HepG2 (cell line): ENCODE results near the gene TM4SF5. TPM values are rescaled to one million over a fixed set of nuclear protein-coding genes. Genes with fewer than 3 reads are reported as not detected.

Source experiments
- BORCS8-MEF2B ChIP-seq: sonication (generic); formaldehyde crosslinking; IDR thresholded peaks from 2 replicates; pipeline ENCODE4 v1.8.0; 2022; ENCODE audit warnings: mild to moderate bottlenecking, missing genetic modification reagents
- CENPX ChIP-seq: sonication (generic); formaldehyde crosslinking; IDR thresholded peaks from 2 replicates; pipeline ENCODE4 v1.9.0; 2021; ENCODE audit warnings: mild to moderate bottlenecking, missing genetic modification reagents, moderate library complexity
- CREB1 ChIP-seq, 2 experiments: fragments of 450-650 bp in 1 of 2; IDR thresholded peaks; 2 replicates each; pipeline ENCODE4 v1.6.1; 2016 to 2017; ENCODE audit warnings: control low read depth in 1 of 2, mild to moderate bottlenecking in 1 of 2, missing compliant biosample characterization in 1 of 2, missing genetic modification characterization in 1 of 2
- EED ChIP-seq: sonication (generic); formaldehyde crosslinking; IDR thresholded peaks from 2 replicates; pipeline ENCODE4 v1.5.0; 2020; ENCODE audit warnings: mild to moderate bottlenecking, missing genetic modification reagents
- HHEX ChIP-seq: IDR thresholded peaks from 2 replicates; pipeline ENCODE4 v1.6.1; 2016; ENCODE audit warnings: control low read depth
- HMG20B ChIP-seq: conservative IDR thresholded peaks from 2 replicates; pipeline ENCODE4 v1.6.1; 2016; ENCODE audit warnings: missing genetic modification reagents, missing compliant biosample characterization
- IRF2 ChIP-seq: IDR thresholded peaks from 2 replicates; pipeline ENCODE4 v1.6.1; 2018; ENCODE audit warnings: missing genetic modification reagents, missing compliant biosample characterization
- KMT2A ChIP-seq: sonication (generic); formaldehyde crosslinking; IDR thresholded peaks from 2 replicates; pipeline ENCODE4 v1.4.0; 2020; ENCODE audit warnings: missing genetic modification reagents
- LCORL ChIP-seq, 2 experiments: fragments of 450-650 bp in 1 of 2; sonication (generic) in 1 of 2; formaldehyde crosslinking in 1 of 2; IDR thresholded peaks; 2 replicates each; pipeline versions ENCODE4 v1.5.0 to v1.6.1; 2017 to 2020; ENCODE audit warnings: antibody characterized with exemption in 1 of 2, missing genetic modification reagents in 1 of 2
- MED8 ChIP-seq: sonication (generic); formaldehyde crosslinking; IDR thresholded peaks from 2 replicates; pipeline ENCODE4 v1.8.1; 2023; ENCODE audit warnings: mild to moderate bottlenecking, missing genetic modification reagents; ENCODE audit not compliant: insufficient replicate concordance
- RAD51 ChIP-seq: fragments of 450-650 bp; IDR thresholded peaks from 2 replicates; pipeline ENCODE4 v1.6.1; 2016; ENCODE audit warnings: borderline replicate concordance
- RBAK ChIP-seq: sonication (generic); formaldehyde crosslinking; IDR thresholded peaks from 2 replicates; pipeline ENCODE4 v1.5.1; 2020; ENCODE audit warnings: mild to moderate bottlenecking, missing genetic modification reagents
- SKI ChIP-seq: fragments of 450-650 bp; IDR thresholded peaks from one replicate; pipeline ENCODE4 v1.6.1; 2018; ENCODE audit warnings: mild to moderate bottlenecking; ENCODE audit not compliant: partially characterized antibody
- ZBTB20 ChIP-seq: sonication (generic); formaldehyde crosslinking; IDR thresholded peaks from 2 replicates; pipeline ENCODE4 v1.8.1; 2023; ENCODE audit warnings: missing genetic modification reagents, low read depth, mild to moderate bottlenecking, borderline replicate concordance
- ZBTB38 ChIP-seq: sonication (generic); formaldehyde crosslinking; IDR thresholded peaks from 2 replicates; pipeline ENCODE4 v1.5.1; 2020; ENCODE audit warnings: mild to moderate bottlenecking, missing genetic modification reagents
- ZNF121 ChIP-seq: sonication (generic); formaldehyde crosslinking; IDR thresholded peaks from 2 replicates; pipeline ENCODE4 v1.5.0; 2020; ENCODE audit warnings: mild to moderate bottlenecking, missing genetic modification reagents
- ZNF282 ChIP-seq: fragments of 450-650 bp; IDR thresholded peaks from 2 replicates; pipeline ENCODE4 v1.6.1; 2018; ENCODE audit not compliant: partially characterized antibody
- ZNF589 ChIP-seq: sonication (generic); formaldehyde crosslinking; conservative IDR thresholded peaks from 2 replicates; pipeline ENCODE4 v1.8.0; 2022; ENCODE audit warnings: mild to moderate bottlenecking, moderate library complexity, missing genetic modification reagents
- ZNF782 ChIP-seq: sonication (generic); formaldehyde crosslinking; IDR thresholded peaks from 2 replicates; pipeline ENCODE4 v1.4.0; 2020; ENCODE audit warnings: missing genetic modification reagents, mild to moderate bottlenecking, borderline replicate concordance
- polyA plus RNA-seq, 8 experiments: library from polyadenylated mRNA; depleted of rRNA in 3 of 8; stranded (reverse) in 7 of 8; unstranded in 1 of 8; fragments of >200 nt; fragmentation: Illumina TruSeq in 4 of 8; extraction: Trizol in 4 of 8; gene quantifications; 2 replicates each; pipeline versions ENCODE4 v1.2.1 to v1.2.3, GENCODE V29; 2011 to 2016; ENCODE audit warnings: low read depth in 4 of 8, missing spikeins in 1 of 8, mixed read lengths in 1 of 8; ENCODE audit not compliant: insufficient read depth in 1 of 8
- total RNA-seq, 5 experiments: library from RNA; depleted of rRNA; stranded (reverse); fragments of >200 nt; fragmentation: Illumina TruSeq; extraction: Trizol; gene quantifications; 2 replicates each; pipeline ENCODE4 v1.2.3, GENCODE V29; 2016; ENCODE audit warnings: low read depth in 1 of 5
- TF ChIP-seq, protein P1 (sequence below): sonication (generic); formaldehyde crosslinking; IDR thresholded peaks from 2 replicates; pipeline ENCODE4 v1.8.0; 2022; ENCODE audit warnings: mild to moderate bottlenecking, missing genetic modification reagents; ENCODE audit not compliant: insufficient replicate concordance
- TF ChIP-seq, protein P2 (sequence below): sonication (generic); formaldehyde crosslinking; IDR thresholded peaks from 2 replicates; pipeline ENCODE4 v1.8.1; 2023; ENCODE audit warnings: mild to moderate bottlenecking, missing genetic modification reagents

TM4SF5 gene
- total and polyA plus RNA-seq, 2 of the 13 experiments (the other 11 are each of a cell fraction or from before 2014, with no cell fraction given): 30.1 to 126 TPM

DNA sequence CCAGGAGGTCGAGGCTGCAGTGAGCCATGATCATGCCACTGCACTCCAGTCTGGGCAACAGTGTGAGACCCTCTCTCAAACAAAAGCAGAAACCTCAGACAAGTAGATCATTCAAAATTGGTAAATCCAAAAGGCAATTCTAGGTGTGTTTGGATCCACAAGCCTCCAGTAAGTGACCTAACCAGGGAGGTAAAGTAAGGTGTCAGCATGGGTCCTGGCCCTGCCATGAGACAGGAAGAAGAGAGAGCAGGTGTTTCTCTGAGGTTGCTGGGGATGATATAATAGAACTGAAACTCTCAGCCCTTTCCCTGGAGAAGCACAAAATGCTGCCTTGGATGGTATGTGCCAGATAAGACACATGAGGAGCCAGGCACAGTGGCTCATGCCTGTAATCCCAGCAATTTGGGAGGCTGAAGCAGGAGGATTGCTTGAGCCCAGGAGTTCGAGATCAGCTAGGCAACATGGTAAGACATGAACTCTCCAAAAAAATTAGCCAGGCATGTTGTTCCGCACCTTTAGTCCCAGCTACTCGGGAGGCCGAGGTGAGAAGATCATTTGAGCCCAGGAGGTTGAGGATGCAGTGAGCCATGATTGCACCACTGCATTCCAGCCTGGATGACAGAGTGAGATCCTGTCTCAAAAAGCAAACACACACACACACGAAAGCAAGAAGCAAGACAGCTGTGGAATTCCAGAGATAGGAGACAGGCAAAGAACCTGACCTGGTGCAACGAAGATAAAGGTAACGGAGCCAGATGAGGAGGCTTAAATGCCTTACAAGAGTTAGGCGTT lies 6.5 kb downstream of the TM4SF5 start (continued):
- TF ChIP-seq HHEX (CRISPR knock-in tag) (no peak; the same call in 1 of the 2 replicates), LCORL (IDR thresholded peaks at IDR 0.05) (0 out of 2 replicates have a peak, but pooled peaks have one; percentile 35), LCORL (CRISPR knock-in tag; IDR thresholded peaks at IDR 0.05) (peak; percentile 95), SKI (peak; percentile 62), ZNF121 (0 out of 2 replicates have a peak, but pooled peaks have one; percentile 18), ZBTB20 (peak; percentile 82; the same call in 1 of the 2 replicates), ZBTB38 (CRISPR knock-in tag) (peak; percentile 85), MED8 (no peak), EED (CRISPR knock-in tag) (no peak), RAD51 (no peak), ZNF589 (CRISPR knock-in tag) (0 out of 2 replicates have a peak, but pooled peaks have one; percentile 27), HMG20B (0 out of 2 replicates have a peak, but pooled peaks have one; percentile 67), CENPX (CRISPR knock-in tag) (no peak), ZNF282 (no peak), IRF2 (CRISPR knock-in tag) (peak; percentile 79; the same call in 1 of the 2 replicates), CREB1 (IDR thresholded peaks at IDR 0.05) (0 out of 2 replicates have a peak, but pooled peaks have one; percentile 16), CREB1 (CRISPR knock-in tag; IDR thresholded peaks at IDR 0.05) (no peak), BORCS8-MEF2B (CRISPR knock-in tag) (no peak), KMT2A (CRISPR knock-in tag) (peak; percentile 73; the same call in 1 of the 2 replicates), RBAK (no peak), ZNF782 (no peak)
- TF ChIP-seq, protein P1, sequence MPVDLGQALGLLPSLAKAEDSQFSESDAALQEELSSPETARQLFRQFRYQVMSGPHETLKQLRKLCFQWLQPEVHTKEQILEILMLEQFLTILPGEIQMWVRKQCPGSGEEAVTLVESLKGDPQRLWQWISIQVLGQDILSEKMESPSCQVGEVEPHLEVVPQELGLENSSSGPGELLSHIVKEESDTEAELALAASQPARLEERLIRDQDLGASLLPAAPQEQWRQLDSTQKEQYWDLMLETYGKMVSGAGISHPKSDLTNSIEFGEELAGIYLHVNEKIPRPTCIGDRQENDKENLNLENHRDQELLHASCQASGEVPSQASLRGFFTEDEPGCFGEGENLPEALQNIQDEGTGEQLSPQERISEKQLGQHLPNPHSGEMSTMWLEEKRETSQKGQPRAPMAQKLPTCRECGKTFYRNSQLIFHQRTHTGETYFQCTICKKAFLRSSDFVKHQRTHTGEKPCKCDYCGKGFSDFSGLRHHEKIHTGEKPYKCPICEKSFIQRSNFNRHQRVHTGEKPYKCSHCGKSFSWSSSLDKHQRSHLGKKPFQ (CRISPR knock-in tag): no peak
- TF ChIP-seq, protein P2, sequence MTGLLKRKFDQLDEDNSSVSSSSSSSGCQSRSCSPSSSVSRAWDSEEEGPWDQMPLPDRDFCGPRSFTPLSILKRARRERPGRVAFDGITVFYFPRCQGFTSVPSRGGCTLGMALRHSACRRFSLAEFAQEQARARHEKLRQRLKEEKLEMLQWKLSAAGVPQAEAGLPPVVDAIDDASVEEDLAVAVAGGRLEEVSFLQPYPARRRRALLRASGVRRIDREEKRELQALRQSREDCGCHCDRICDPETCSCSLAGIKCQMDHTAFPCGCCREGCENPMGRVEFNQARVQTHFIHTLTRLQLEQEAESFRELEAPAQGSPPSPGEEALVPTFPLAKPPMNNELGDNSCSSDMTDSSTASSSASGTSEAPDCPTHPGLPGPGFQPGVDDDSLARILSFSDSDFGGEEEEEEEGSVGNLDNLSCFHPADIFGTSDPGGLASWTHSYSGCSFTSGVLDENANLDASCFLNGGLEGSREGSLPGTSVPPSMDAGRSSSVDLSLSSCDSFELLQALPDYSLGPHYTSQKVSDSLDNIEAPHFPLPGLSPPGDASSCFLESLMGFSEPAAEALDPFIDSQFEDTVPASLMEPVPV (CRISPR knock-in tag): no peak
